HepG2 (cell line): ENCODE measurements around the gene TEX47. TPM values are rescaled to one million over a fixed set of nuclear protein-coding genes. Genes with fewer than 3 reads are reported as not detected.

Experiments
- ATAC-seq: fragments of 200-7000 bp; cut with Tn5 transposase; 3 replicates; pipeline ENCODE4 v1.9.1; 2020; ENCODE audit warnings: mild to moderate bottlenecking, moderate library complexity
- BruUV-seq: library from RNA; stranded (reverse); fragments of 400-500 nt; replicated peaks from 2 replicates; lab custom pipeline; 2021; lab: Mats Ljungman, UMichigan
- CTCF ChIA-PET: fragments of 300-600 bp; formaldehyde crosslinking; extraction: SDS; loops from one replicate; lab custom pipeline; 2021; ENCODE audit warnings: low total read pairs, inconsistent platforms, low intra/inter-chr PET ratio; lab: Yijun Ruan, JAX
- POLR2A ChIA-PET: fragments of 350-600 bp; sonication (Branson Sonifier 250); formaldehyde crosslinking; loops from one replicate; lab custom pipeline; 2020; ENCODE audit warnings: antibody characterized with exemption, inconsistent platforms; lab: Yijun Ruan, JAX
- DNase-seq: peaks from one replicate; pipeline ENCODE4 v3.0.0-alpha.2; 2015; ENCODE audit warnings: low spot score
- FAIRE-seq: peaks from 3 replicates; lab custom pipeline; 2011; peaks lifted over from hg19 to GRCh38; lab: Jason Lieb, UNC
- H2AFZ ChIP-seq: one replicate; pipeline ENCODE4 v1.6.1; 2011; ENCODE audit warnings: low read length, inconsistent platforms
- H3K27ac ChIP-seq: fragments of 300-600 bp; 3 replicates; pipeline ENCODE4 v1.8.0; 2011; ENCODE audit warnings: mixed run types, mild to moderate bottlenecking, mixed read lengths, low read length, inconsistent platforms; ENCODE audit not compliant: insufficient read depth; ENCODE audit errors: extremely low read length
- H3K27me3 ChIP-seq, 2 experiments: fragments of 200-600 bp in 1 of 2; 2 replicates in 1 of 2; 3 replicates in 1 of 2; pipeline versions ENCODE4 v1.6.0 to v1.8.0; 2011; ENCODE audit warnings: low read length in 2 of 2, mild to moderate bottlenecking in 2 of 2, moderate library complexity in 2 of 2, inconsistent platforms in 1 of 2; ENCODE audit not compliant: insufficient read depth in 2 of 2, control insufficient read depth in 1 of 2
- H3K36me3 ChIP-seq, 2 experiments: fragments of 200-600 bp in 1 of 2; replicated peaks in 1 of 2; 2 replicates in 1 of 2; 3 replicates in 1 of 2; pipeline versions ENCODE4 v1.5.1 to v1.8.0; 2011; ENCODE audit warnings: low read length in 2 of 2, inconsistent platforms in 1 of 2; ENCODE audit not compliant: insufficient read depth in 2 of 2, control insufficient read depth in 1 of 2
- H3K4me1 ChIP-seq: 2 replicates; pipeline ENCODE4 v1.5.1; 2012; ENCODE audit warnings: low read length, inconsistent platforms; ENCODE audit not compliant: insufficient read depth
- H3K4me2 ChIP-seq: 2 replicates; pipeline ENCODE4 v1.6.0; 2011; ENCODE audit warnings: low read depth, low read length, inconsistent platforms
- H3K4me3 ChIP-seq, 3 experiments: fragments of 200-600 bp in 1 of 3; sonication (generic), shearing (Covaris generic) in 1 of 3; replicated peaks in 1 of 3; 2 replicates each; pipeline ENCODE4 v1.5.1; 2011 to 2016; ENCODE audit warnings: low read length in 3 of 3, inconsistent platforms in 2 of 3, low read depth in 2 of 3, mild to moderate bottlenecking in 2 of 3, control low read depth in 1 of 3, mixed read lengths in 1 of 3; ENCODE audit not compliant: insufficient read depth in 1 of 3
- H3K79me2 ChIP-seq: one replicate; pipeline ENCODE4 v1.6.1; 2011; ENCODE audit warnings: low read length, inconsistent platforms; ENCODE audit not compliant: insufficient read depth
- H3K9ac ChIP-seq: 2 replicates; pipeline ENCODE4 v1.6.0; 2011; ENCODE audit warnings: mild to moderate bottlenecking, low read depth, low read length, inconsistent platforms; ENCODE audit not compliant: insufficient read depth
- H3K9me3 ChIP-seq: 2 replicates; pipeline ENCODE4 v1.5.1; 2012; ENCODE audit warnings: mild to moderate bottlenecking, low read length
- H4K20me1 ChIP-seq: 2 replicates; pipeline ENCODE4 v1.6.0; 2011; ENCODE audit warnings: inconsistent platforms, mild to moderate bottlenecking, low read length, moderate library complexity; ENCODE audit not compliant: insufficient read depth
- CTCF ChIP-seq: sonication (generic); formaldehyde crosslinking; IDR thresholded peaks from 2 replicates; pipeline ENCODE4 v1.5.0; 2020; ENCODE audit warnings: mild to moderate bottlenecking, missing genetic modification reagents, moderate library complexity
- HES4 ChIP-seq: sonication (generic); formaldehyde crosslinking; IDR thresholded peaks from 2 replicates; pipeline ENCODE4 v1.9.0; 2021; ENCODE audit warnings: mild to moderate bottlenecking, missing genetic modification reagents, borderline replicate concordance
- WGBS: methylation state at CpG from one replicate; pipeline ENCODE4 v1.1.6; 2017; ENCODE audit warnings: low lambda C conversion rate; 5-methylcytosine and 5-hydroxymethylcytosine counted together
- in situ Hi-C: cut with HindIII; loops from 2 replicates; pipeline ENCODE4 v1.10.0; 2017; ENCODE audit warnings: low pct_unique_long_range_greater_than_20kb; ENCODE audit not compliant: extremely low pct_ligation_motif_present
- intact Hi-C: fragments of 100-400 bp; cut with micrococcal nuclease; formaldehyde crosslinking; loops from one replicate; pipeline ENCODE4 v1.10.0; 2022; ENCODE audit not compliant: unreplicated experiment
- polyA plus RNA-seq, 8 experiments: library from polyadenylated mRNA; depleted of rRNA in 3 of 8; stranded (reverse) in 7 of 8; unstranded in 1 of 8; fragments of >200 nt; fragmentation: Illumina TruSeq in 4 of 8; extraction: Trizol in 4 of 8; gene quantifications; 2 replicates each; pipeline versions ENCODE4 v1.2.1 to v1.2.3, GENCODE V29; 2011 to 2016; ENCODE audit warnings: low read depth in 4 of 8, missing spikeins in 1 of 8, mixed read lengths in 1 of 8; ENCODE audit not compliant: insufficient read depth in 1 of 8
- total RNA-seq, 5 experiments: library from RNA; depleted of rRNA; stranded (reverse); fragments of >200 nt; fragmentation: Illumina TruSeq; extraction: Trizol; gene quantifications; 2 replicates each; pipeline ENCODE4 v1.2.3, GENCODE V29; 2016; ENCODE audit warnings: low read depth in 1 of 5
- TF ChIP-seq, protein P1 (sequence below): sonication (generic); formaldehyde crosslinking; IDR thresholded peaks from 2 replicates; pipeline ENCODE4 v1.4.0; 2020; ENCODE audit warnings: mild to moderate bottlenecking, missing genetic modification reagents
- TF ChIP-seq, protein P2 (sequence below): sonication (generic); formaldehyde crosslinking; IDR thresholded peaks from 2 replicates; pipeline ENCODE4 v1.5.1; 2020; ENCODE audit warnings: mild to moderate bottlenecking, moderate library complexity, missing genetic modification reagents

Gene TEX47
- total and polyA plus RNA-seq, 2 of the 13 experiments (the other 11 are each of a cell fraction or from before 2014, with no cell fraction given): not detected

DNA sequence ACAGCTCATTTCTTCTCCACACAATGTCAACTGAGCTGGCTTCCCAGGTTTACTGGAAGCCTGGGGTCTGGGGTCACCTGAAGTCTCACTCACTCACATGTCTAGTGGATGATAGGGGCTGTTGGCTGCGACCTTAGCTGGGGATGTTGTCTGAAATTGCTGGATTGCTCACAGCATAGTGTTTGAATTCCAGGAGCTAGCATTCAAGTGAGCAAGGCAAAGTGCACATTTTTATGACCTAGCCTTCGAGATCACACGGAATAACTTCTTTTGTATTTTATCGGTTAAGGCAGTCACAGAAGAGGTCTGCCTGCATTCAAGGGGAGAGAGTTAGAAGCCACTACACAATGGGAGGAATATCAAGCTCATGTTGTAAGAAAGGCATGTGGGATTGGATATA, 3.6 kb downstream of the TEX47 start:
- Histone ChIP-seq H3K9ac (no peak overlapping the region), H4K20me1 (no peaks in the 10 kb centered on the region), H3K79me2 (no peaks in the 10 kb centered on the region), H3K27me3 (no peaks in the 10 kb centered on the region), H2AFZ (no peak overlapping the region), H3K4me1 (no peaks in the 10 kb centered on the region), H3K36me3 (no peaks in the 10 kb centered on the region), H3K27ac (no peak overlapping the region), H3K9me3 (no peaks in the 10 kb centered on the region), H3K4me3 (no peak overlapping the region), H3K4me2 (no peak overlapping the region)
- DNase-seq: no peak
- TF ChIP-seq HES4 (CRISPR knock-in tag) (no peak), CTCF (CRISPR knock-in tag) (no peak)
- TF ChIP-seq, protein P1, sequence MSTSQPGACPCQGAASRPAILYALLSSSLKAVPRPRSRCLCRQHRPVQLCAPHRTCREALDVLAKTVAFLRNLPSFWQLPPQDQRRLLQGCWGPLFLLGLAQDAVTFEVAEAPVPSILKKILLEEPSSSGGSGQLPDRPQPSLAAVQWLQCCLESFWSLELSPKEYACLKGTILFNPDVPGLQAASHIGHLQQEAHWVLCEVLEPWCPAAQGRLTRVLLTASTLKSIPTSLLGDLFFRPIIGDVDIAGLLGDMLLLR (CRISPR knock-in tag): no peak
- TF ChIP-seq, protein P2, sequence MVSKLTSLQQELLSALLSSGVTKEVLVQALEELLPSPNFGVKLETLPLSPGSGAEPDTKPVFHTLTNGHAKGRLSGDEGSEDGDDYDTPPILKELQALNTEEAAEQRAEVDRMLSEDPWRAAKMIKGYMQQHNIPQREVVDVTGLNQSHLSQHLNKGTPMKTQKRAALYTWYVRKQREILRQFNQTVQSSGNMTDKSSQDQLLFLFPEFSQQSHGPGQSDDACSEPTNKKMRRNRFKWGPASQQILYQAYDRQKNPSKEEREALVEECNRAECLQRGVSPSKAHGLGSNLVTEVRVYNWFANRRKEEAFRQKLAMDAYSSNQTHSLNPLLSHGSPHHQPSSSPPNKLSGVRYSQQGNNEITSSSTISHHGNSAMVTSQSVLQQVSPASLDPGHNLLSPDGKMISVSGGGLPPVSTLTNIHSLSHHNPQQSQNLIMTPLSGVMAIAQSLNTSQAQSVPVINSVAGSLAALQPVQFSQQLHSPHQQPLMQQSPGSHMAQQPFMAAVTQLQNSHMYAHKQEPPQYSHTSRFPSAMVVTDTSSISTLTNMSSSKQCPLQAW (CRISPR knock-in tag): no peak
- intact Hi-C loops: no loop called here
- POLR2A ChIA-PET: no interaction called here
- CTCF ChIA-PET: no interaction called here
- WGBS: 0% methylated on average over 4 of the region's 4 CpGs
- no TSS peak for BruUV-seq
- ATAC-seq: no peak
- no peak for FAIRE-seq
- in situ Hi-C loops: no loop called here
